HG02588 (cell line): ENCODE data around the gene PC.
"Not testable (repeated sequence)": the region's sequence is repeated elsewhere in the genome, so short reads cannot be mapped to it uniquely, and the experiment has no call there.

Experiments used
- ATAC-seq: cut with Tn5 transposase; IDR thresholded peaks from one replicate; pipeline ENCODE4 v1.9.1; 2021; ENCODE audit warnings: mild to moderate bottlenecking, moderate library complexity; ENCODE audit not compliant: unreplicated experiment

The PC gene

GRCh38 chr11:66847461-66848232 is 110.5 kb downstream of the PC start:
- no peak for ATAC-seq

DNA sequence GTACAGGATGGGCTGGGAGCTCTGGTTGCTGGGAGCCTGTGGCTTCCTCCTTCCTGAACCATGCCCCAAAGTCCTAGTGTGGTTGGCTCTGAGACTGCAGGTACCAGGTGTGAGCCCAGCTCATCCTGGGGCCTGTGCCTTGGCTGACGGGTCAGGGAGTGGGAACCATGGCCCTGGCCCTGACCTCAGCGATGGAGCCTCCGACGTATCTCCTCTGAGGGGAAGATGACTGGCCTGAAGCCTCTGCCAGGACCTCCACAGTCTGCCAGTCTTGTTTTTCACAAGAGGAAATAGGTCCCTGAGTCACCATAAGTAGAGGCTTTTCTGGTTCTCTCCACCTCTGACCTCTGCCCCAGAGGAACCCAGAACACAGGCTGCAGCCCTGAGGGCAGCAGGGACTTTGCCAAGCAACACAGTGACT is 111.5 kb downstream of the PC start:
- ATAC-seq: no peak

DNA sequence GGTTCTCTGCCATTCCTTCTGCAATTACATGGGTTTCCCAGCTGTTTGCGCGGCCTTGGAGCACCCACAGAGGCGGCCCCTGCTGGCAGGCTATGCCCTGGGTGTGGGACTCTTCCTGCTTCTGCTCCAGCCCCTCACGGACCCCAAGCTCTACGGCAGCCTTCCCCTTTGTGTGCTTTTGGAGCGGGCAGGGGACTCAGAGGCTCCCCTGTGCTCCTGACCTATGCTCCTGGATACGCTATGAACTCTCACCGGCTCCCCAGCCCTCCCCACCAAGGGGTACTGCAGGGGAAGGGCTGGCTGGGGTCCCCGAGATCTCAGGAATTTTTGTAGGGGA is 112.3 kb downstream of the PC start:
- no peak for ATAC-seq

DNA sequence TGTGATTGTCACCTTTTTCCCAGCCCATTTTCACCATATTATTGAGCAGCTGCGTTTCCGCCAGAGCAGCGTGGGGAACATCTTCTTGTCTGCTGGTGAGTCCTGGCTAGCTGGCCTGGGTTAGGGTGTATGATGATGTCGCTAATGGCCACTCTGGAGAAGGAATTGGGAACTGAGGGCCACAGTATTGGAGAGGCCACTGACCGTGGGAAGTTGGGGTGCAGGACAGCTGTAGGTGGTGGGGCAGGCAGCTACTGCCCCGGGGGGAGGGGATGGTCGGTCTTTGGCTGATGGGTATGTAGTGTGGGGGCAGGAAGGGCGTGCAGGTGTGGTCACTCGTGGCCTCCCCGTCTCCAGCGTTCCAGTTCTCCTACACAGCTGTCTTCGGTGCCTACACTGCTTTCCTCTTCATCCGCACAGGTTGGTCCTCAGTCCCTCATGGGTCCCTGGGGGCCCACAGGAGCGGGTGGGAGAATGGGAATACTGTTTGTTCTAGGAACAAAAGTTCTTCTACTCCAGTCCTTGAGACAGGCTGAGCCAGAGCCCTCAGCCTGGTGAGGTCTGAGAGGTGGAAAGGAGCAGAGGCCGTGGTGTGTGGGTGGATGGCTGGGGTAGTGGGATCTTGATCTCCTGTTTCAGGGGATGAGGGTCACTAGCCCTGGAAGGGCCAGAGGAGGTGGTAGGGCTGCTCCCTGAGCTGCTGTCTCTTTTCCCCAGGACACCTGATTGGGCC is 112.9 kb downstream of the PC start:
- no peak for ATAC-seq

GRCh38 chr11:66844496-66845142 is 113.6 kb downstream of the PC start:
- no peak for ATAC-seq

DNA sequence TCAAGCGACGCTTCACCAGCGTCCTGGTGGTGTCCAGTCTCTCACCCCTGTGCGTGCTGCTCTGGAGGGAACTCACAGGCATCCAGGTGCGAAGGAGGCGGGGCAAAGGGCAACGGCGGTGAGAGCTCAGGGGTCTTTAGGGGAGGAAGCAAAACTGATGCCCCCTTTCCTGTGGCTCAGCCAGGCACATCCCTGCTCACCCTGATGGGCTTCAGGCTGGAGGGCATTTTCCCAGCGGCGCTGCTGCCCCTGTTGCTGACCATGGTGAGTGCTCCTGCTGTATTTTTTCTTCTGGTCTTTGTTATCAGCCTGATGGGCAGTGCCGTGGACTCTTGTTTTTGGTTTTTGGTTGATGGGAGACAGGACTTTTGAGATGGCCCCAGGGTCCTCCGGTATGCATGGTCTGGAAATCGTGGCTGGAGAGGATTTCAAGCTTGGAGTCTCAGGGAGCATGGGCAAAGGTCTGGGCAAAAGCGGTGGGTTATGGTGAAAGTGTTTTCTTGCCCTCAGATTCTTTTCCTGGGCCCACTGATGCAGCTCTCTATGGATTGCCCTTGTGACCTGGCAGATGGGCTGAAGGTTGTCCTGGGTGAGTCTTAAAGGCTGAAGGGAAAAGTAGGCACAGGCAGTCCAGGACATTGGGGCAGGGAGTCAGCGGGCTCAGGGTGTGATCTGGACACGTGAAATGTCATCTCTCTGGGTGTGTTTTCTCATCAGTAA is 114.2 kb downstream of the PC start:
- no peak for ATAC-seq

- peak; percentile 84 for ATAC-seq
Observed at GRCh38 chr11:66842896-66843775, 115.0 kb downstream of the PC start, which contains the start of gene RCE1. Gene RCE1, plus strand, starts transcription at chr11:66843441. Its CDS starts 15 bp downstream, at chr11:66843456.

DNA sequence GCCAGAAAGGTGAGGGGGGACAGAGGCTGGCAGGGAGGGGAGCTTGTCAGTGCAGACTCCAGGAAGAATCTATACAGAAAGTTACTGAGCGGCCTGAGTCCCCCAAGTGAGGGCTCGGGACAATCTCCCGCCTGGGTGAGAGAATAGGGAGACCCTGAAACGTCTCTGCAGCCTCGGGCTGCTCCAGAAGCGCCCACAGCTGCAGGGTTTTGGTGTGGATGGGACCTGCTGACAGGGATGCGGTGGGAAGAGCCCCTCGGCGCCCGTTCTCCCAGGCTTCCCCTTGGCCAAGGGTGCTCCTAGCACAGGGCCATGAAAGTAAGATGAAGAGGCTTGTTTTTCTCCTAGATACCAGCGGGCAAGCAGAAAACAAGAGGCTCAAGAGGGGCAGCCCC is 115.7 kb downstream of the PC start:
- ATAC-seq: no peak

GRCh38 chr11:66841861-66842260 is 116.3 kb downstream of the PC start:
- no peak for ATAC-seq

DNA sequence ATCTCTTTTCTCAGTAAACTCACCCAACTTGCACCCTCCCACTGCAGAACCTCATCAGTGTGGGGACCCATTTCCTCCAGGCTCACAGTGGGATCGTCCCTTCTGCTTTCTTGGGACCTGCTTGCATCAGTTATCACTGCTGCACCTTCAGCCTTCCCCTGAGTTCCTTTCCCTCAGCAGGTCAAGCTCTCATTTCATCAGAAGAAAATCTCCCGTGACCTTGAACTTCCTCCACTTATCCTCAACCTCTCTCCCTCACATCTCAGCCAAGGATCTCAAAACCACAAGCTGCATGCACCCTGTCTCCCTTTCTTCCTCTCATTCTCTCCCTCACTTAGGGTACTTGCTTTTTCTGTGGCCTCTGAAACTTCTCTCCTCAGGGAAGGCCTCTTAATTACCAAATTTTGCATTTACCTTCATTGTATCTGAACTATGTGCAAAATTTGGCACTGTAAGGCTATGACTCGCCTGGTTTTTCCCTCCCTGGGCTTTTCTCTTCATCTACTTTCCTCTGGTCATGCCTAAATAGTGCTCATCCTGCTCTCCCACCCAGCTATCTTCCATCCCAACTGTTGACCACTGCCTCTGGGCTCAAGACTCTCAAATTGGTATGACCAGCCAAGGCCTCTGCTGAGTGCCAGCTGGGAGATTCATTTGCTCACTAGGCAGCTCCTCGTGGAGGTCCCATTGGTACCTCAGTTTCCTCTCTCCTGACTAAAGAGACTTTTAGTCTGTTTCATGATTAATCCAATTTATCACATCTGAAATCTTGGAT is 117.7 kb downstream of the PC start:
- ATAC-seq: no peak

- no peak for ATAC-seq
Observed at GRCh38 chr11:66835768-66836405, 122.3 kb downstream of the PC start.

GRCh38 chr11:66834943-66835342 is 123.2 kb downstream of the PC start:
- ATAC-seq: no peak

DNA sequence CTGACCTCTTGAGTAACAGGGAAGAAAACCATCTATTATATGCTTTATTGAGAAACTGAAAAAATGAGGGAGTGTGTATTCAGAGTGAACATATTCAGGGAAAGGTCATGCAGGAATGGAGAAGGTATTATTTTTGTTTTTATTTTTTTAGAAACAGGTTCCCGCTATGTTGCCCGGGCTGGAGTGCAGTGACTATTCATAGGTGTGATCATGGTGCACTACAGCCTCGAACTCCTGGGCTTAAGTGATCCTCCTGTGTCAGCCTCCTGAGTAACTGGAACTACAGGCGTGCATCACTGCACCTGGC is 123.7 kb downstream of the PC start:
- no peak for ATAC-seq

- not testable (repeated sequence) for ATAC-seq
Observed at GRCh38 chr11:66824573-66824972, 133.6 kb downstream of the PC start.

- no peak for ATAC-seq
Observed at GRCh38 chr11:66823700-66824099, 134.5 kb downstream of the PC start.

GRCh38 chr11:66820901-66821300 is 137.3 kb downstream of the PC start:
- ATAC-seq: no peak

- no peak for ATAC-seq
Observed at GRCh38 chr11:66820381-66820780, 137.8 kb downstream of the PC start.

- ATAC-seq: no peak
Observed at GRCh38 chr11:66818231-66818955, 139.8 kb downstream of the PC start.

DNA sequence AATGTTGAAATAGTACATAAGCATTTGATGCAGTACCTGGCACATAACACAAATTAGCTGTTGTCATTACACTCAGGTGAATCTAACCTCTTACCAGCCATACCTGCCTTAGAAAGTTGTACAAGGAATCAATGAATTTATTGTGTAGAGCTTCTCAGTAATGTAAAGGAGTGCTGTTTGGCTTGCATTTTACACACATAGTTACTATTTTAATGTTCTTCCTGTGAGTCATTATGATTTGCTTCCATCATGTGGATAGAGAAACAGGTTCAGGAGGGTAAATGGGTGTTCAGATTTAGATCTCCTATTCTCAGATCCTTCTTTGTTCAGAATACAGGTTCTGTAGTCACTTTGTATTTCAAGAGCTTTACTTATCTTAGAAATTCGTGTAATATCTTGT is 142.5 kb downstream of the PC start:
- ATAC-seq: no peak
